Trophoblast cell (in vitro differentiated cells and primary cell): ENCODE results near the gene OPTC.

Experiments used
- DNase-seq, 2 donors: peaks; one replicate each; pipeline ENCODE4 v3.0.0-alpha.2; 2016
- H2AFZ ChIP-seq: 2 replicates; pipeline ENCODE4 v1.6.1; 2013; ENCODE audit warnings: low read length, moderate library complexity, mild to moderate bottlenecking; ENCODE audit not compliant: insufficient read depth, poor library complexity
- H2AK5ac ChIP-seq: 2 replicates; pipeline ENCODE4 v1.6.1; 2013; ENCODE audit warnings: mild to moderate bottlenecking, low read length
- H2BK120ac ChIP-seq: 2 replicates; pipeline ENCODE4 v1.6.1; 2013; ENCODE audit warnings: low read length, mild to moderate bottlenecking, moderate library complexity; ENCODE audit not compliant: insufficient read depth, poor library complexity
- H2BK12ac ChIP-seq: 2 replicates; pipeline ENCODE4 v1.6.1; 2013; ENCODE audit warnings: mild to moderate bottlenecking, low read length, moderate library complexity
- H2BK5ac ChIP-seq: 2 replicates; pipeline ENCODE4 v1.6.1; 2013; ENCODE audit warnings: low read length, low read depth, moderate library complexity, mild to moderate bottlenecking; ENCODE audit not compliant: poor library complexity
- H3K14ac ChIP-seq: 2 replicates; pipeline ENCODE4 v1.6.1; 2013; ENCODE audit warnings: mild to moderate bottlenecking, low read length
- H3K18ac ChIP-seq: 2 replicates; pipeline ENCODE4 v1.6.1; 2013; ENCODE audit warnings: mild to moderate bottlenecking, low read length
- H3K23ac ChIP-seq: 2 replicates; pipeline ENCODE4 v1.6.1; 2013; ENCODE audit warnings: low read length
- H3K27ac ChIP-seq: 2 replicates; pipeline ENCODE4 v1.5.1; 2013; ENCODE audit warnings: low read depth, mild to moderate bottlenecking, inconsistent platforms, low read length, moderate library complexity
- H3K27me3 ChIP-seq: 2 replicates; pipeline ENCODE4 v1.6.1; 2013; ENCODE audit warnings: inconsistent platforms, mild to moderate bottlenecking, low read length, moderate library complexity; ENCODE audit not compliant: insufficient read depth
- H3K36me3 ChIP-seq, 2 experiments: 1 replicate in 1 of 2; 2 replicates in 1 of 2; pipeline ENCODE4 v1.6.1; 2013; ENCODE audit warnings: low read length in 2 of 2, mild to moderate bottlenecking in 2 of 2, moderate library complexity in 1 of 2; ENCODE audit not compliant: insufficient read depth in 2 of 2, control insufficient read depth in 1 of 2
- H3K4ac ChIP-seq: 2 replicates; pipeline ENCODE4 v1.6.1; 2013; ENCODE audit warnings: low read depth, mild to moderate bottlenecking, low read length, moderate library complexity
- H3K4me1 ChIP-seq, 2 experiments: 1 replicate in 1 of 2; 2 replicates in 1 of 2; pipeline ENCODE4 v1.6.1; 2013; ENCODE audit warnings: low read length in 2 of 2, mild to moderate bottlenecking in 2 of 2, moderate library complexity in 1 of 2; ENCODE audit not compliant: insufficient read depth in 2 of 2, control insufficient read depth in 1 of 2
- H3K4me2 ChIP-seq: 2 replicates; pipeline ENCODE4 v1.6.1; 2013; ENCODE audit warnings: inconsistent platforms, mild to moderate bottlenecking, low read length, moderate library complexity
- H3K4me3 ChIP-seq: 2 replicates; pipeline ENCODE4 v1.5.1; 2013; ENCODE audit warnings: mild to moderate bottlenecking, low read depth, low read length, inconsistent platforms
- H3K79me1 ChIP-seq: one replicate; pipeline ENCODE4 v1.6.1; 2013; ENCODE audit warnings: low read length
- H3K79me2 ChIP-seq: 2 replicates; pipeline ENCODE4 v1.6.1; 2013; ENCODE audit warnings: low read length, mild to moderate bottlenecking; ENCODE audit not compliant: control insufficient read depth, insufficient read depth, poor library complexity
- H3K9ac ChIP-seq: 2 replicates; pipeline ENCODE4 v1.6.1; 2013; ENCODE audit warnings: mild to moderate bottlenecking, low read length
- H3K9me3 ChIP-seq: 2 replicates; pipeline ENCODE4 v1.6.1; 2013; ENCODE audit warnings: low read depth, mild to moderate bottlenecking, control low read depth, inconsistent platforms, low read length; ENCODE audit not compliant: insufficient read depth
- H4K12ac ChIP-seq: 2 replicates; pipeline ENCODE4 v1.6.1; 2013; ENCODE audit warnings: low read depth, mild to moderate bottlenecking, low read length, moderate library complexity
- H4K8ac ChIP-seq: 2 replicates; pipeline ENCODE4 v1.6.1; 2013; ENCODE audit warnings: low read depth, mild to moderate bottlenecking, low read length, moderate library complexity
- H4K91ac ChIP-seq: one replicate; pipeline ENCODE4 v1.6.1; 2013; ENCODE audit warnings: low read depth, mild to moderate bottlenecking, low read length, moderate library complexity
- WGBS: extraction: QIAGEN DNeasy Blood & Tissue Kit; methylation state at CpG from one replicate; pipeline ENCODE4 v1.1.7; 2013; ENCODE audit warnings: missing lambda C conversion rate; ENCODE audit not compliant: insufficient read length, insufficient coverage; ENCODE audit errors: extremely low coverage; 5-methylcytosine and 5-hydroxymethylcytosine counted together

OPTC gene

DNA sequence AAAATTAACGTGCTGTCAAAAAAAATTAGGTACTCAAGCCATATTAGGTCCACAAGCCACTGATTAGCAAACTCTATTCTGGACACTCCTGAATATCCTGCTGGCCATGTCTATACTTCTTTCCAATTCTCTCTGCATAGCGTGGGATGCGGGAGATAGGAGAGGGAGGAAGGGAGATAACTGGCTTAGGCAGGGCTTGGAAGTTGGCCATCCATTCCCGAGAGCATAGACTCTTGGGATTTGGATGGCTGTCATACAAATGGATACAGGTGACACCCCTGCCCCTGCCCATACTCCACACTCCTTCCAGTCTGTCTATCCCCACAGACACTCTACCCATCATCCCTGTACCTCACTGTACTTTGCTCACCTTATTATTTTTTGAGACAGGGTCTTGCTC, 20.7 kb upstream of the OPTC start:
- Histone ChIP-seq H3K27ac (no peak overlapping the region), H3K4ac (no peak overlapping the region), H4K12ac (no peak overlapping the region), H4K91ac (no peak overlapping the region), H2BK5ac (no peak overlapping the region), H2AFZ (no peak overlapping the region), H3K4me3 (no peak overlapping the region), H3K36me3 (no peaks in the 10 kb centered on the region), H4K8ac (no peak overlapping the region), H2AK5ac (no peak overlapping the region), H2BK12ac (no peak overlapping the region), H3K9me3 (no peaks in the 10 kb centered on the region), H3K23ac (no peak overlapping the region), H3K14ac (no peak overlapping the region), H3K79me2 (no peaks in the 10 kb centered on the region), H2BK120ac (no peak overlapping the region), H3K27me3 (no peaks in the 10 kb centered on the region), H3K18ac (no peak overlapping the region), H3K4me2 (no peak overlapping the region), H3K9ac (no peak overlapping the region), H3K4me1 (no peaks in the 10 kb centered on the region), H3K79me1 (no peaks in the 10 kb centered on the region)
- WGBS, result no CpG with 5 or more reads among the region's 4 CpGs
- no peak for DNase-seq

DNA sequence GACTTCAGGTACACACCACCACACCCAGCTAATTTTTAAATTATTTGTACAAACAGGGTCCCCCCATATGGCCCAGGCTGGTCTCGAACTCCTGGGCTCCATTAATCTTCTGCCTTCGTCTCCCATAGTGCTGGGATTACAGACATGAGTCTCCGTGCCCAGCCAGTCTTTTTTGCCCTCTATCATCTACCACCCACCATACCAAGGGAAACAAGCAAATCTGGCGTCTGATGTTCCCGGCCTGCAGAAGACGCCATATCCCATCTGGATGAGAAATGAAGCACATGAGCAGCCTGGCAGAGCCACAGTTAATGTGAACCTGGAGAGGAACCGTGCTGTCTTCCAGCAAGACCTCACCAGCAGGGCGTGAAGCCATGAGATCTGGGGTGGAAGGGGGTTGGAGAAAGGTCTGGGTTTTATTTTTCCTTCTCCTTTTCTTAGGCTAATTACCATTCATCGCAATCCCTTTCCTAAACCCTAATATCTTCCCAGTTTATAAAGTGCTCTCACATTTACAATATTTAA, 20.1 kb upstream of the OPTC start:
- Histone ChIP-seq H3K27me3 (no peaks in the 10 kb centered on the region), H3K4me1 (no peaks in the 10 kb centered on the region), H2AK5ac (no peak overlapping the region), H3K18ac (no peak overlapping the region), H3K4me3 (no peak overlapping the region), H4K91ac (no peak overlapping the region), H3K27ac (no peak overlapping the region), H2BK5ac (no peak overlapping the region), H2AFZ (no peak overlapping the region), H3K4ac (no peak overlapping the region), H2BK12ac (no peak overlapping the region), H3K79me1 (no peaks in the 10 kb centered on the region), H4K8ac (no peak overlapping the region), H3K9ac (no peak overlapping the region), H3K9me3 (no peaks in the 10 kb centered on the region), H3K36me3 (no peaks in the 10 kb centered on the region), H3K14ac (no peak overlapping the region), H4K12ac (no peak overlapping the region), H3K79me2 (no peaks in the 10 kb centered on the region), H3K23ac (no peak overlapping the region), H2BK120ac (no peak overlapping the region), H3K4me2 (no peak overlapping the region)
- 100% methylated on average over 1 of the region's 9 CpGs for WGBS
- DNase-seq, result no peak

DNA sequence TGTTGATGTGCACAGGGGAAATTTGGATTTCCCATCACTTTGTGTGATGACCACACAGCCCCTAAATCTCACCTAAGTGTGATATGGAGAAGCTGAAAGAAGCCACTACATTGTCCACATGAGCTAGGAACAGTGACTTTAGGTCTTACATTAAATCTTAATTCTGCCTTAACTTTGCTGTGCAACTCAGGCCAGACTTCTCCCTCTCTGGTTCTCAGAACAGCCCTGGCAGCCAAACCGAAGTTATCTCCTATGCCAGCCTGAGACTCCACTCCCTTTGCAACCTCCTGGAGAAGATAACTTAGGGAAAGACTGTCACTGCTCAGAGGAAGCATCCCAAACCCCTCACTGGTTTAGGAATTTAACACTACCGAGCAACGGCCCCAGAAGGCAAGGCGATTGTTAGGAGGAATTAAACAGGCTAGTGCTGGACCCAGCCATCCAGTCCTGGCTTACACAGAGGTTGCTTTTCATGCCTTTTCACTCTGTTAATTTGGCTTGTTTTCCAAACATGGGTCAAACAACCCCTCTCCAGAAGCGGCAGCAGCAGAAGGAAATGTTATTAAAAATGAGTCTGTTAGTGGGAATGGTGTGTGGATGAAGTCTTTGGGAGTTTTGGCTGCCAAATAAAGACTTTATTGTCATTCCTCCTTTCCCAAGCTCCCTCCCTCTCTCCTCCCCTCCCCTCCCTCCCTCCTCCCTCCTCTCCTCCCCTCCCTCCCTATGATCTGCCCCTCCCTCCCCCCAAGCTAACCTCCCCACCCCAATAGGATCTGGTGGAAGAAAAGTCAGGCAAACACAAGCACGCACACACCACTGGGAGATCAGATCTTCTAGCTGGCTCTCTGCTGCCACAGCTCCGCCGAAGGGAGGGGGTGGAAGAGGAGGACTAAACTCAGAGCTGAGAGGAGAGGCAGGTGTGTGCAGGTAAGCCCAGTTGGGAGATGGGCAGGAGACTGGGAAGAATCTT, 18.7 kb upstream of the OPTC start, which contains the start of gene PRELP:
TSS of gene PRELP (plus strand) at position 795 of the 970 bp plus-strand sequence. CDS start 7,379 bp downstream, outside the sequence.
- Histone ChIP-seq H3K4me3 (no peak within 1 kb of the TSS), H3K9me3 (no peaks in the 10 kb centered on the region), H3K27ac (no peak within 1 kb of the TSS), H2BK5ac (no peak within 1 kb of the TSS), H3K79me1 (no peaks in the 10 kb centered on the region), H3K4me1 (peaks cover 1 to 3% of the 10 kb centered on the region in 2 experiments), H3K4me2 (no peak within 1 kb of the TSS), H2AFZ (no peak within 1 kb of the TSS), H3K9ac (no peak within 1 kb of the TSS), H4K12ac (no peak within 1 kb of the TSS), H2BK120ac (no peak within 1 kb of the TSS), H3K27me3 (no peaks in the 10 kb centered on the region), H3K4ac (no peak within 1 kb of the TSS), H4K91ac (no peak within 1 kb of the TSS), H4K8ac (no peak within 1 kb of the TSS), H2AK5ac (no peak within 1 kb of the TSS), H2BK12ac (no peak within 1 kb of the TSS), H3K79me2 (no peaks in the 10 kb centered on the region), H3K14ac (no peak within 1 kb of the TSS), H3K18ac (no peak within 1 kb of the TSS), H3K23ac (no peak within 1 kb of the TSS), H3K36me3 (no peaks in the 10 kb centered on the region)
- no peak for DNase-seq
- no CpG with 5 or more reads among the region's 8 CpGs for WGBS

DNA sequence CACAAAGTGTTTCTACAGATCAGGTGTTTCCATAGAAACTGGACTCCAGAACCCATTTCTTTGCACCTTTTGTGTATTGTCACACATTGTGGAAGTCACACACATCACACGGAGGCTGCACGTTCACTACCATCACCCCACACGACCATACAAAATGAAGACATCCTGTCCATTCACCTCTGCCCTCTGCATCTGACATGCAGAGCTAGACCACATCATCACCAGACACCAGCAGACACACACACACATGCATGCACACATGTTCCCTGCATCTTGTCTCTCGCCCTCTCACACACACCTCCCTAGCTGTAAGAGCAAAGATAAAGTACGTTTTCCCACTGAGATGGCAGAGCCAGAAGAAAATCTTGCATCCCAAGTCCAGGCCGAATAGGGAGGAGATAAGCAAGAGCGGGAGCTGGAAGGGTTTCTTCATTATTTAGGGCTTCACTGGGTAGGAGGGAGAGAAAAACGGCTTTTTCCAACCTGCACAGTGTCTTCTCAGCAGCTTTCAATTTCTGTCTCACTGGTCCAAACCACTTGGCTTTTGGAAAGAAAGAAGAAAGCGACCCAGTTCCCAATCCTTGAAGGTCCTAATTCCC, 17.6 kb upstream of the OPTC start:
- Histone ChIP-seq H3K4me1 (peaks cover 3 to 7% of the 10 kb centered on the region in 2 experiments), H3K23ac (no peak overlapping the region), H3K36me3 (no peaks in the 10 kb centered on the region), H2BK5ac (no peak overlapping the region), H4K8ac (no peak overlapping the region), H3K4me2 (no peak overlapping the region), H2BK120ac (no peak overlapping the region), H2AK5ac (no peak overlapping the region), H3K27ac (no peak overlapping the region), H3K9ac (no peak overlapping the region), H3K14ac (no peak overlapping the region), H3K4ac (no peak overlapping the region), H3K79me1 (peaks cover 2% of the 10 kb centered on the region), H4K91ac (no peak overlapping the region), H3K18ac (no peak overlapping the region), H3K9me3 (no peaks in the 10 kb centered on the region), H3K27me3 (no peaks in the 10 kb centered on the region), H2AFZ (no peak overlapping the region), H3K79me2 (no peaks in the 10 kb centered on the region), H3K4me3 (no peak overlapping the region), H4K12ac (no peak overlapping the region), H2BK12ac (no peak overlapping the region)
- WGBS, result no CpG with 5 or more reads among the region's 9 CpGs
- no peak for DNase-seq
